Gastroesophageal sphincter (tissue), 4 donors: ENCODE results near the gene DGKG. TPM values are rescaled to one million over a fixed set of nuclear protein-coding genes. Genes with fewer than 3 reads are reported as not detected.
A peak's percentile ranks its signal among the peaks of the same experiment; 100 is the strongest.

Experiments
- ATAC-seq: fragments of 150-250 bp; one replicate; pipeline ENCODE4 v1.9.1; 2016; ENCODE audit warnings: mild to moderate bottlenecking, moderate library complexity
- H3K27ac ChIP-seq, 4 donors: fragments of 200-600 bp; sonication (generic) in 3 of 4; 1 replicate in 3 of 4; 2 replicates in 1 of 4; pipeline ENCODE4 v1.5.1; 2016 to 2019
- H3K27me3 ChIP-seq: fragments of 200-600 bp; sonication (generic); one replicate; pipeline ENCODE4 v1.5.1; 2019
- H3K36me3 ChIP-seq, 2 donors: fragments of 200-600 bp; sonication (generic); one replicate each; pipeline ENCODE4 v1.5.1; 2019; ENCODE audit warnings: control low read depth in 1 of 2
- H3K4me1 ChIP-seq, 3 donors: fragments of 200-600 bp; sonication (generic); 1 replicate in 2 of 3; 2 replicates in 1 of 3; pipeline ENCODE4 v1.5.1; 2016 to 2019; ENCODE audit warnings: control low read depth in 2 of 3
- H3K4me3 ChIP-seq, 2 donors: fragments of 200-600 bp; sonication (generic); one replicate each; pipeline ENCODE4 v1.5.1; 2019; ENCODE audit warnings: mild to moderate bottlenecking in 1 of 2, moderate library complexity in 1 of 2
- H3K9me3 ChIP-seq, 3 donors: fragments of 200-600 bp; sonication (generic); one replicate each; pipeline ENCODE4 v1.5.1; 2017 to 2019; ENCODE audit warnings: control low read depth in 2 of 3
- EP300 ChIP-seq: sonication (generic); formaldehyde crosslinking; IDR thresholded peaks from one replicate; pipeline ENCODE4 v1.6.1; 2017; ENCODE audit warnings: antibody characterized with exemption, mild to moderate bottlenecking
- POLR2A ChIP-seq, 2 donors: fragments of 450-650 bp; IDR thresholded peaks; one replicate each; pipeline ENCODE4 v1.6.1; 2017; ENCODE audit warnings: antibody characterized with exemption in 2 of 2, mild to moderate bottlenecking in 2 of 2, moderate library complexity in 1 of 2
- POLR2AphosphoS5 ChIP-seq: sonication (generic); formaldehyde crosslinking; IDR thresholded peaks from one replicate; pipeline ENCODE4 v1.6.1; 2017; ENCODE audit warnings: antibody characterized with exemption
- WGBS, 2 donors: methylation state at CpG; one replicate each; pipeline ENCODE4 v1.1.5; 2018; ENCODE audit warnings: low coverage in 1 of 2; 5-methylcytosine and 5-hydroxymethylcytosine counted together
- total RNA-seq, 4 donors: library from RNA; depleted of rRNA; stranded (reverse); fragments of >200 nt; gene quantifications; one replicate each; pipeline ENCODE4 v1.1.0, GENCODE V29; 2016
- TF ChIP-seq, protein P1 (sequence below), 4 experiments: fragments of 200-600 bp in 2 of 4; fragments of 450-650 bp in 2 of 4; sonication (generic) in 1 of 4; IDR thresholded peaks; one replicate each; pipeline ENCODE4 v1.5.1; 2017 to 2019; ENCODE audit warnings: antibody characterized with exemption in 4 of 4, mild to moderate bottlenecking in 2 of 4, moderate library complexity in 2 of 4

Gene DGKG
- total RNA-seq, 4 donors from 2014 or later = 46.3 to 134 (median 90.4) TPM

DNA sequence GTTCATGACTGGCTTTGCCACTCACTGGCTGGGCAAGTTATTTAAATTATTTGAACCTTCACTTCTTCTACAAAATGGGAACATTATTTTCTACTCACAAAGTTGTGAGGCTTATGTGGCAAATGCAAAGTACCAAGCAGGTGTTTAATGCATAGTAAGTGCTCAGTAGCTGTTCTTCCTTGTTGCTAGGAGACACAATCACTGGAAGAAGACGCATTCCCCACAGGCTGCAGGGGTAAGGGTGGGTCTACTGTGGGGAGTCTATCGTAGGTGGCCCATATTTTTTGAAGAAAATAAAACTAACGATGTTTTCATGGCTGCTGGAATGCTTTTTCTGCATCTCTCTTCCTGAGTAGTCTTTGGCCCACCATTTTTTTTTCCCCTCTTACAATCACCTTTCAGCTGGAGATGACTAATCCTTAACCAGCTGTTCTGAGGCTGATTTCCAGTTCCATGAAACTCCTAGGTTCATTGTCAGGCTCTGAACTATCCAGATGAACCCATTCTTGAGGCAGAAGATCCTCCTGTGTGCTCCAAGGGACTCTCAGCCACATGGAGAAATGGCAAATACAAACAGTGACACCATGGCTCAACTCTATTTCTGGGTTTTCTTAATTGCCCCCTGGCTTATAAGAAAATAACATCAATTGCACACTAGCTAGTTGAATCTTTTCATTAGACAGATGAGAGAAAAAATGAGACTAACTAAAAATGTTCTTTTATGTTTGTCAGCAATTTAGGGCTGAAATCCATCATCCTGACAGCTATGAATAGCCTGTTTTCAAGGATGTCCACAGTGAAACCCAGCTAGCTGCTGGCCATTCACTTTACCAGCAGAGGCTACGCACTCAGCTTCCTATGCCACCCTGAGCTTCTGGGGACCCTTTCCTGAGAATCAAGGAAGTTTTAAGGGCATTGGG, 144.9 kb downstream of the DGKG start:
- no peaks in the 10 kb centered on the region for H3K27me3 ChIP-seq
- TF ChIP-seq, protein P1, sequence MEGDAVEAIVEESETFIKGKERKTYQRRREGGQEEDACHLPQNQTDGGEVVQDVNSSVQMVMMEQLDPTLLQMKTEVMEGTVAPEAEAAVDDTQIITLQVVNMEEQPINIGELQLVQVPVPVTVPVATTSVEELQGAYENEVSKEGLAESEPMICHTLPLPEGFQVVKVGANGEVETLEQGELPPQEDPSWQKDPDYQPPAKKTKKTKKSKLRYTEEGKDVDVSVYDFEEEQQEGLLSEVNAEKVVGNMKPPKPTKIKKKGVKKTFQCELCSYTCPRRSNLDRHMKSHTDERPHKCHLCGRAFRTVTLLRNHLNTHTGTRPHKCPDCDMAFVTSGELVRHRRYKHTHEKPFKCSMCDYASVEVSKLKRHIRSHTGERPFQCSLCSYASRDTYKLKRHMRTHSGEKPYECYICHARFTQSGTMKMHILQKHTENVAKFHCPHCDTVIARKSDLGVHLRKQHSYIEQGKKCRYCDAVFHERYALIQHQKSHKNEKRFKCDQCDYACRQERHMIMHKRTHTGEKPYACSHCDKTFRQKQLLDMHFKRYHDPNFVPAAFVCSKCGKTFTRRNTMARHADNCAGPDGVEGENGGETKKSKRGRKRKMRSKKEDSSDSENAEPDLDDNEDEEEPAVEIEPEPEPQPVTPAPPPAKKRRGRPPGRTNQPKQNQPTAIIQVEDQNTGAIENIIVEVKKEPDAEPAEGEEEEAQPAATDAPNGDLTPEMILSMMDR (IDR thresholded peaks at IDR 0.05) = no peak
- TF ChIP-seq POLR2A (IDR thresholded peaks at IDR 0.05) (no peak), POLR2AphosphoS5 (no peak), EP300 (no peak)
- no peaks in the 10 kb centered on the region for H3K9me3 ChIP-seq
- no peak for ATAC-seq
- H3K27ac ChIP-seq = no peak overlapping the region
- H3K4me1 ChIP-seq = peaks cover 0 to 46% (median 10%) of the 10 kb centered on the region in 3 donors
- 65 to 88% methylated on average over 2 to 4 of the region's 4 CpGs for WGBS, 2 donors
- H3K4me3 ChIP-seq = no peak overlapping the region
- H3K36me3 ChIP-seq = peaks cover 0 to 31% of the 10 kb centered on the region in 2 donors

DNA sequence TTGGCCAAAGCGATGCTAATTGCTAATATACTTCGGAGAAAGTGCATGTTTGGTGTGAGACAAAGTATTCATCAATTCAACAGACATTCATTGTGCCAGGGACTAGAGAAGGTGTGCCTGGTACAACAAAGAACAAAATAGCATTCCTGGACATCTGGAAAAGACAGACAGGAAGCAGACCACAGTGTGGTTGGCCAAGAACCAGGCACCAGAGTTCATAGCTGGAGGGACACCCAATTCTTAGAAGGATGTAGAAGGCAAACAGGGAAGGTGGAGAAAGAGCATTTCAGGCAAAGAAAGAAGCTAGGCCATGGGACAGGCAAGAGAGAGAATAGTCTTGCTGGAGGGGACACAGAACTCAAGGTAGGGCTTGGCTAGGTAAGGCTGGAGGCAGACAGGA, 147.4 kb downstream of the DGKG start:
- WGBS, 2 donors = 80 to 84% methylated on average over 1 to 2 of the region's 2 CpGs
- Histone ChIP-seq H3K27ac (no peak overlapping the region), H3K27me3 (no peaks in the 10 kb centered on the region), H3K4me3 (no peak overlapping the region), H3K4me1 (peaks cover 8 to 40% (median 19%) of the 10 kb centered on the region in 3 donors), H3K9me3 (no peaks in the 10 kb centered on the region), H3K36me3 (peaks cover 0 to 40% of the 10 kb centered on the region in 2 donors)
- TF ChIP-seq POLR2AphosphoS5 = no peak
- TF ChIP-seq POLR2A (IDR thresholded peaks at IDR 0.05) = no peak
- TF ChIP-seq, protein P1 (IDR thresholded peaks at IDR 0.05) = no peak
- TF ChIP-seq EP300 = no peak
- ATAC-seq = no peak

DNA sequence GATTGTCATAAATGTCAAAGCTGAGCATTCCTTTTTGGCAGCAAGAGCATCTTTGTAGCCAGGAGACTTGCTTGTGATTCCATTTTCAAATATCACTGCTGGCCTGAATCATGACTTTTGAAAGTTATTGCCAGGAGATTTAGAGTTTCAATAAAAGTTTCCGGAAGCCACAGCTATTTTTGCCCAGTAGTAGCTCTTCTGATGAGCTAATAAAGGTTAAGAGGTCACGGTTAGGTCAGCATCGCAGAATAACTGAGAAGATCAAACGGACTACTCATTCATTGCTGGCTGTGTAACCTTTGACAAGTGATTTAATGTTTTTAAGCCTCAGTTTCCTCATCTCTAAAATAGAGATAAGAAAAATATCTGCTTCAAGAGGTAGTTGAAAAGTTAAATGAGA, 148.1 kb downstream of the DGKG start:
- Histone ChIP-seq H3K4me1 (peaks cover 8 to 40% (median 19%) of the 10 kb centered on the region in 3 donors), H3K27me3 (no peaks in the 10 kb centered on the region), H3K4me3 (no peak overlapping the region), H3K36me3 (peaks cover 0 to 46% of the 10 kb centered on the region in 2 donors), H3K9me3 (no peaks in the 10 kb centered on the region), H3K27ac (no peak overlapping the region)
- 37% methylated on average over 4 of the region's 4 CpGs; no CpG with 5 or more reads in 1 of the 2 donors for WGBS, 2 donors
- ATAC-seq = no peak
- TF ChIP-seq EP300 = no peak
- no peak for TF ChIP-seq POLR2AphosphoS5
- TF ChIP-seq, protein P1 (IDR thresholded peaks at IDR 0.05) = no peak

DNA sequence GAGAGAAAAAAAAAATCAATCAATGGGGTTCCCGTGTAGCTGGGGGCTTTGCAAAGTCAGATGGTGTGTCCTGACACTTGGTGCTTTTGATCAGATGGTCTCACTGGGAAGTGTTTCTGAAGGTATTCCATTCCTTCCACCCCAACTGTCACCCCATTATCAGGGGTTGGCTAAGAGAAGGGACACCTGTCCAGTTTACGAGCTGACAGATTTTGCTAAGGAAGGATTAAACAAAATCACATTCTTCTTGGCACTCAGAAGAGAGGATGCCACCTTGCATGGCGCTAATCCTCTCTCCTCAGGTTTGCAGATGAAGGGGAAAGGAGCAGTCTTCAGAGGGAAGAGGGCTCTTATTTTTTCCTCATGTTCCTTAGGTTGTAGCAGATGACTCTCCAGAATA, 149.4 kb downstream of the DGKG start:
- 55 to 82% methylated on average over 1 to 3 of the region's 3 CpGs for WGBS, 2 donors
- peaks cover 8 to 40% (median 19%) of the 10 kb centered on the region in 3 donors for H3K4me1 ChIP-seq
- H3K4me3 ChIP-seq = no peak overlapping the region
- peaks cover 0 to 52% of the 10 kb centered on the region in 2 donors for H3K36me3 ChIP-seq
- peak overlapping the region in 1 of 4 donors; percentile 28 for H3K27ac ChIP-seq
- ATAC-seq = no peak
- H3K27me3 ChIP-seq = no peaks in the 10 kb centered on the region
- H3K9me3 ChIP-seq = no peaks in the 10 kb centered on the region
- TF ChIP-seq POLR2A (IDR thresholded peaks at IDR 0.05) (no peak), EP300 (no peak), POLR2AphosphoS5 (no peak)
- TF ChIP-seq, protein P1 (IDR thresholded peaks at IDR 0.05) = no peak
